Stimulated activated CD4-positive, alpha-beta T cell treated with anti-CD3 and anti-CD28 coated beads, Interleukin-4, amount 100 ng/mL, for 4 hours (primary cell): ENCODE data around the gene PLEKHS1.
"Not testable (repeated sequence)": the region's sequence is repeated elsewhere in the genome, so short reads cannot be mapped to it uniquely, and the experiment has no call there.

Experiments
- DNase-seq, 2 experiments: peaks; one replicate each; pipeline ENCODE4 v3.0.0-alpha.2; 2020

PLEKHS1 gene

GRCh38 chr10:113742466-113742865, 9.0 kb upstream of the PLEKHS1 start:
- no peak for DNase-seq

GRCh38 chr10:113743594-113743993, 7.9 kb upstream of the PLEKHS1 start:
- DNase-seq, result no peak

GRCh38 chr10:113745374-113745773, 6.1 kb upstream of the PLEKHS1 start:
- DNase-seq, result no peak

GRCh38 chr10:113746217-113746957, 5.1 kb upstream of the PLEKHS1 start:
- no peak for DNase-seq

- DNase-seq, result no peak
Observed at GRCh38 chr10:113752553-113752952, 1.1 kb downstream of the PLEKHS1 start.

- no peak for DNase-seq
Observed at GRCh38 chr10:113753020-113753692, 1.7 kb downstream of the PLEKHS1 start.

- DNase-seq, result no peak
Observed at GRCh38 chr10:113754125-113754524, 2.6 kb downstream of the PLEKHS1 start.

GRCh38 chr10:113754768-113755167, 3.3 kb downstream of the PLEKHS1 start:
- no peak for DNase-seq

- no peak for DNase-seq
Observed at GRCh38 chr10:113756940-113757543, 5.6 kb downstream of the PLEKHS1 start.

GRCh38 chr10:113762083-113762482, 10.6 kb downstream of the PLEKHS1 start:
- DNase-seq, result no peak

GRCh38 chr10:113764582-113764981, 13.1 kb downstream of the PLEKHS1 start:
- no peak for DNase-seq

- DNase-seq, result no peak
Observed at GRCh38 chr10:113765910-113766309, 14.4 kb downstream of the PLEKHS1 start.

- DNase-seq, result no peak
Observed at GRCh38 chr10:113767222-113767621, 15.7 kb downstream of the PLEKHS1 start.

GRCh38 chr10:113770346-113770745, 18.9 kb downstream of the PLEKHS1 start:
- no peak for DNase-seq

GRCh38 chr10:113771131-113771530, 19.6 kb downstream of the PLEKHS1 start:
- not testable (repeated sequence) for DNase-seq

- DNase-seq, result no peak
Observed at GRCh38 chr10:113775686-113776294, 24.3 kb downstream of the PLEKHS1 start.

- DNase-seq, result no peak
Observed at GRCh38 chr10:113776553-113776952, 25.1 kb downstream of the PLEKHS1 start.

GRCh38 chr10:113780681-113781250, 29.3 kb downstream of the PLEKHS1 start:
- DNase-seq, result no peak

- no peak for DNase-seq
Observed at GRCh38 chr10:113782367-113782766, 30.9 kb downstream of the PLEKHS1 start.

GRCh38 chr10:113782986-113783704, 31.7 kb downstream of the PLEKHS1 start:
- no peak for DNase-seq

GRCh38 chr10:113788604-113789083, 37.2 kb downstream of the PLEKHS1 start:
- no peak for DNase-seq

- no peak for DNase-seq
Observed at GRCh38 chr10:113791691-113792090, 40.2 kb downstream of the PLEKHS1 start.
